ENCODE results near the gene FANCM. TPM values are rescaled to one million over a fixed set of nuclear protein-coding genes. Genes with fewer than 3 reads are reported as not detected.
"Not testable (repeated sequence)": the region's sequence is repeated elsewhere in the genome, so short reads cannot be mapped to it uniquely, and the experiment has no call there.

FANCM gene
- total RNA-seq, 2 donors from 2014 or later = 12.9 to 24.8 TPM

GRCh38 chr14:45169906-45170305 is 34.2 kb downstream of the FANCM start:
- Mint-ChIP-seq H3K27ac (no peak overlapping the region), H3K4me3 (no peak overlapping the region)
- no peak for ATAC-seq

GRCh38 chr14:45177076-45177475 is 41.3 kb downstream of the FANCM start:
- Mint-ChIP-seq H3K9me3 (no peaks in the 10 kb centered on the region), H3K4me3 (no peak overlapping the region), H3K36me3 (no peaks in the 10 kb centered on the region), H3K27ac (no peak overlapping the region), H3K27me3 (no peaks in the 10 kb centered on the region), H3K4me1 (ENCODE audit: low read depth in 2 of 2) (no peaks in the 10 kb centered on the region)
- no peak for DNase-seq (ENCODE audit: low spot score)
- no peak for ATAC-seq

More at GRCh38 chr14:45169906-45170305, 34.2 kb downstream of the FANCM start:
- H3K27me3 Mint-ChIP-seq = no peaks in the 10 kb centered on the region
- DNase-seq (ENCODE audit: low spot score) = no peak
- no peaks in the 10 kb centered on the region for H3K36me3 Mint-ChIP-seq
- no peaks in the 10 kb centered on the region for H3K4me1 Mint-ChIP-seq (ENCODE audit: low read depth in 2 of 2)
- H3K9me3 Mint-ChIP-seq = no peaks in the 10 kb centered on the region

- DNase-seq (ENCODE audit: low spot score) = no peak
- Mint-ChIP-seq H3K4me3 (no peak overlapping the region), H3K36me3 (peaks cover under 1% of the 10 kb centered on the region), H3K27ac (no peak overlapping the region), H3K4me1 (ENCODE audit: low read depth in 2 of 2) (no peaks in the 10 kb centered on the region), H3K27me3 (no peaks in the 10 kb centered on the region), H3K9me3 (no peaks in the 10 kb centered on the region)
- no peak for ATAC-seq
Observed at GRCh38 chr14:45181329-45181728, 45.6 kb downstream of the FANCM start.

- Mint-ChIP-seq H3K36me3 (peaks cover 5% of the 10 kb centered on the region), H3K4me3 (no peak overlapping the region), H3K4me1 (ENCODE audit: low read depth in 2 of 2) (no peaks in the 10 kb centered on the region), H3K27ac (no peak overlapping the region), H3K9me3 (no peaks in the 10 kb centered on the region), H3K27me3 (no peaks in the 10 kb centered on the region)
- ATAC-seq = no peak
- DNase-seq (ENCODE audit: low spot score) = no peak
Observed at GRCh38 chr14:45181806-45182205, 46.1 kb downstream of the FANCM start.

GRCh38 chr14:45185100-45185814 is 49.5 kb downstream of the FANCM start:
- DNase-seq (ENCODE audit: low spot score) (no peak), ATAC-seq (no peak)
- Mint-ChIP-seq H3K27me3 (no peaks in the 10 kb centered on the region), H3K27ac (no peak overlapping the region), H3K4me1 (ENCODE audit: low read depth in 2 of 2) (no peaks in the 10 kb centered on the region), H3K36me3 (peaks cover 11% of the 10 kb centered on the region), H3K4me3 (no peak overlapping the region), H3K9me3 (no peaks in the 10 kb centered on the region)

GRCh38 chr14:45194964-45195363 is 59.2 kb downstream of the FANCM start:
- DNase-seq (ENCODE audit: low spot score) (no peak), ATAC-seq (no peak)
- no peaks in the 10 kb centered on the region for H3K27me3 Mint-ChIP-seq
- H3K36me3 Mint-ChIP-seq = peaks cover 16% of the 10 kb centered on the region
- no peak overlapping the region for H3K4me3 Mint-ChIP-seq
- no peak overlapping the region for H3K27ac Mint-ChIP-seq
- H3K9me3 Mint-ChIP-seq = no peaks in the 10 kb centered on the region
- no peaks in the 10 kb centered on the region for H3K4me1 Mint-ChIP-seq (ENCODE audit: low read depth in 2 of 2)

GRCh38 chr14:45198551-45198950 is 62.8 kb downstream of the FANCM start:
- no peak for DNase-seq (ENCODE audit: low spot score)
- Mint-ChIP-seq H3K27ac (no peak overlapping the region), H3K27me3 (no peaks in the 10 kb centered on the region), H3K4me1 (ENCODE audit: low read depth in 2 of 2) (no peaks in the 10 kb centered on the region), H3K9me3 (no peaks in the 10 kb centered on the region), H3K36me3 (peaks cover 16% of the 10 kb centered on the region), H3K4me3 (no peak overlapping the region)
- ATAC-seq = no peak

GRCh38 chr14:45199230-45199629 is 63.5 kb downstream of the FANCM start:
- DNase-seq (ENCODE audit: low spot score) = no peak
- Mint-ChIP-seq H3K9me3 (no peaks in the 10 kb centered on the region), H3K27ac (no peak overlapping the region), H3K27me3 (no peaks in the 10 kb centered on the region), H3K4me1 (ENCODE audit: low read depth in 2 of 2) (no peaks in the 10 kb centered on the region), H3K4me3 (no peak overlapping the region), H3K36me3 (peaks cover 16% of the 10 kb centered on the region)
- ATAC-seq = no peak

- no peak for DNase-seq (ENCODE audit: low spot score)
- Mint-ChIP-seq H3K4me3 (no peak overlapping the region), H3K27ac (no peak overlapping the region), H3K4me1 (ENCODE audit: low read depth in 2 of 2) (no peaks in the 10 kb centered on the region), H3K27me3 (no peaks in the 10 kb centered on the region), H3K36me3 (peaks cover 12% of the 10 kb centered on the region), H3K9me3 (no peaks in the 10 kb centered on the region)
- peak in 1 of 2 donors; percentile 40 for ATAC-seq
Observed at GRCh38 chr14:45201905-45202304, 66.2 kb downstream of the FANCM start.

GRCh38 chr14:45204241-45204640 is 68.5 kb downstream of the FANCM start:
- peaks cover 13% of the 10 kb centered on the region for H3K36me3 Mint-ChIP-seq
- ATAC-seq = no peak
- no peak for DNase-seq (ENCODE audit: low spot score)
- no peaks in the 10 kb centered on the region for H3K4me1 Mint-ChIP-seq (ENCODE audit: low read depth in 2 of 2)
- H3K9me3 Mint-ChIP-seq = no peaks in the 10 kb centered on the region
- no peak overlapping the region for H3K27ac Mint-ChIP-seq
- H3K4me3 Mint-ChIP-seq = no peak overlapping the region
- no peaks in the 10 kb centered on the region for H3K27me3 Mint-ChIP-seq

GRCh38 chr14:45210159-45210558 is 74.4 kb downstream of the FANCM start:
- peaks cover 23% of the 10 kb centered on the region for H3K36me3 Mint-ChIP-seq
- no peaks in the 10 kb centered on the region for H3K27me3 Mint-ChIP-seq
- no peaks in the 10 kb centered on the region for H3K9me3 Mint-ChIP-seq
- H3K27ac Mint-ChIP-seq = no peak overlapping the region
- H3K4me3 Mint-ChIP-seq = no peak overlapping the region
- DNase-seq (ENCODE audit: low spot score) = no peak
- no peaks in the 10 kb centered on the region for H3K4me1 Mint-ChIP-seq (ENCODE audit: low read depth in 2 of 2)
- ATAC-seq = no peak

GRCh38 chr14:45211295-45211694 is 75.6 kb downstream of the FANCM start:
- Mint-ChIP-seq H3K4me3 (no peak overlapping the region), H3K27me3 (no peaks in the 10 kb centered on the region), H3K4me1 (ENCODE audit: low read depth in 2 of 2) (no peaks in the 10 kb centered on the region), H3K9me3 (no peaks in the 10 kb centered on the region), H3K36me3 (peaks cover 18% of the 10 kb centered on the region), H3K27ac (no peak overlapping the region)
- no peak for ATAC-seq
- DNase-seq (ENCODE audit: low spot score) = no peak

GRCh38 chr14:45212231-45212630 is 76.5 kb downstream of the FANCM start:
- Mint-ChIP-seq H3K9me3 (no peaks in the 10 kb centered on the region), H3K27ac (no peak overlapping the region), H3K4me1 (ENCODE audit: low read depth in 2 of 2) (no peaks in the 10 kb centered on the region), H3K27me3 (no peaks in the 10 kb centered on the region), H3K4me3 (no peak overlapping the region), H3K36me3 (peaks cover 10% of the 10 kb centered on the region)
- no peak for ATAC-seq
- DNase-seq (ENCODE audit: low spot score) = no peak

GRCh38 chr14:45213716-45214115 is 78.0 kb downstream of the FANCM start:
- H3K27me3 Mint-ChIP-seq; H3K4me3 Mint-ChIP-seq; DNase-seq (ENCODE audit: low spot score); H3K4me1 Mint-ChIP-seq (ENCODE audit: low read depth in 2 of 2); ATAC-seq; H3K27ac Mint-ChIP-seq; H3K9me3 Mint-ChIP-seq: not testable (repeated sequence)
- peaks cover 13% of the 10 kb centered on the region for H3K36me3 Mint-ChIP-seq

- not testable (repeated sequence) for H3K27me3 Mint-ChIP-seq; H3K9me3 Mint-ChIP-seq; DNase-seq (ENCODE audit: low spot score); ATAC-seq; H3K4me3 Mint-ChIP-seq; H3K4me1 Mint-ChIP-seq (ENCODE audit: low read depth in 2 of 2); H3K27ac Mint-ChIP-seq
- H3K36me3 Mint-ChIP-seq = peaks cover 13% of the 10 kb centered on the region
Observed at GRCh38 chr14:45214341-45214740, 78.6 kb downstream of the FANCM start.
